Right atrium auricular region (tissue), 2 donors: ENCODE results near the gene PABPC3. TPM values are rescaled to one million over a fixed set of nuclear protein-coding genes. Genes with fewer than 3 reads are reported as not detected.

Experiments used
- DNase-seq: peaks from one replicate; pipeline ENCODE4 v3.0.0-alpha.2; 2019; ENCODE audit warnings: low spot score
- H3K27ac ChIP-seq, 2 donors: fragments of 200-600 bp; sonication (generic); 1 replicate in 1 of 2; 2 replicates in 1 of 2; pipeline ENCODE4 v1.5.1; 2016 to 2019
- H3K27me3 ChIP-seq, 2 donors: fragments of 200-600 bp; sonication (generic); one replicate each; pipeline versions ENCODE4 v1.5.1 to v1.6.0; 2017 to 2019
- H3K36me3 ChIP-seq: fragments of 200-600 bp; sonication (generic); one replicate; pipeline ENCODE4 v1.5.1; 2016
- H3K4me1 ChIP-seq, 2 donors: fragments of 200-600 bp; sonication (generic); one replicate each; pipeline versions ENCODE4 v1.5.1 to v1.6.0; 2017 to 2019
- H3K4me3 ChIP-seq, 2 donors: fragments of 200-600 bp; sonication (generic); 1 replicate in 1 of 2; 2 replicates in 1 of 2; pipeline ENCODE4 v1.5.1; 2017 to 2019; ENCODE audit warnings: mild to moderate bottlenecking in 1 of 2, moderate library complexity in 1 of 2
- H3K9me3 ChIP-seq, 2 donors: fragments of 200-600 bp; sonication (generic); one replicate each; pipeline ENCODE4 v1.5.1; 2019
- CTCF ChIP-seq, 2 donors: fragments of 200-600 bp; sonication (generic); IDR thresholded peaks; one replicate each; pipeline ENCODE4 v1.5.1; 2019; ENCODE audit warnings: antibody characterized with exemption in 2 of 2
- total RNA-seq, 2 donors: library from RNA; depleted of rRNA; stranded (reverse); fragments of >200 nt; gene quantifications; one replicate each; pipeline ENCODE4 v1.1.0, GENCODE V29; 2016

The PABPC3 gene
- total RNA-seq, 2 donors from 2014 or later: not detected

GRCh38 chr13:25059958-25060357 lies 36.0 kb upstream of the PABPC3 start:
- H3K9me3 ChIP-seq: no peaks in the 10 kb centered on the region

GRCh38 chr13:25062479-25062878 lies 33.5 kb upstream of the PABPC3 start:
- Histone ChIP-seq H3K27ac (no peak overlapping the region), H3K4me1 (no peaks in the 10 kb centered on the region), H3K9me3 (no peaks in the 10 kb centered on the region), H3K36me3 (no peaks in the 10 kb centered on the region), H3K27me3 (no peaks in the 10 kb centered on the region), H3K4me3 (no peak overlapping the region)
- DNase-seq: no peak
- TF ChIP-seq CTCF (IDR thresholded peaks at IDR 0.05): no peak

More at GRCh38 chr13:25059958-25060357, 36.0 kb upstream of the PABPC3 start:
- Histone ChIP-seq H3K27me3 (no peaks in the 10 kb centered on the region), H3K36me3 (no peaks in the 10 kb centered on the region), H3K27ac (no peak overlapping the region), H3K4me1 (no peaks in the 10 kb centered on the region), H3K4me3 (no peak overlapping the region)
- TF ChIP-seq CTCF (IDR thresholded peaks at IDR 0.05): no peak
- DNase-seq: no peak

GRCh38 chr13:25064396-25064795 lies 31.5 kb upstream of the PABPC3 start:
- H3K9me3 ChIP-seq: no peaks in the 10 kb centered on the region

GRCh38 chr13:25065974-25066770 lies 29.8 kb upstream of the PABPC3 start:
- H3K4me3 ChIP-seq: no peak overlapping the region
- TF ChIP-seq CTCF (IDR thresholded peaks at IDR 0.05): no peak
- no peak for DNase-seq
- H3K27ac ChIP-seq: no peak overlapping the region
- no peaks in the 10 kb centered on the region for H3K36me3 ChIP-seq
- H3K4me1 ChIP-seq: no peaks in the 10 kb centered on the region
- no peaks in the 10 kb centered on the region for H3K9me3 ChIP-seq
- no peaks in the 10 kb centered on the region for H3K27me3 ChIP-seq

More at GRCh38 chr13:25064396-25064795, 31.5 kb upstream of the PABPC3 start:
- no peaks in the 10 kb centered on the region for H3K27me3 ChIP-seq
- no peak for DNase-seq
- no peaks in the 10 kb centered on the region for H3K4me1 ChIP-seq
- H3K4me3 ChIP-seq: no peak overlapping the region
- H3K36me3 ChIP-seq: no peaks in the 10 kb centered on the region
- no peak for TF ChIP-seq CTCF (IDR thresholded peaks at IDR 0.05)
- no peak overlapping the region for H3K27ac ChIP-seq

- Histone ChIP-seq H3K36me3 (no peaks in the 10 kb centered on the region), H3K27ac (no peak overlapping the region), H3K4me1 (no peaks in the 10 kb centered on the region), H3K27me3 (no peaks in the 10 kb centered on the region), H3K9me3 (no peaks in the 10 kb centered on the region), H3K4me3 (no peak overlapping the region)
- TF ChIP-seq CTCF (IDR thresholded peaks at IDR 0.05): no peak
- no peak for DNase-seq
Measured at GRCh38 chr13:25067064-25067463, 28.9 kb upstream of the PABPC3 start.

- Histone ChIP-seq H3K4me3 (no peak overlapping the region), H3K27ac (no peak overlapping the region), H3K27me3 (no peaks in the 10 kb centered on the region), H3K9me3 (no peaks in the 10 kb centered on the region), H3K4me1 (no peaks in the 10 kb centered on the region), H3K36me3 (no peaks in the 10 kb centered on the region)
- TF ChIP-seq CTCF (IDR thresholded peaks at IDR 0.05): no peak
- DNase-seq: no peak
Measured at GRCh38 chr13:25068810-25069209, 27.1 kb upstream of the PABPC3 start.
